Tibial nerve (tissue), 4 donors: ENCODE measurements around the gene CCPG1.

ENCODE experiments used
- CTCF ChIP-seq, 5 experiments: fragments of 200-600 bp in 3 of 5; fragments of 450-650 bp in 2 of 5; sonication (generic) in 3 of 5; IDR thresholded peaks; one replicate each; pipeline ENCODE4 v1.5.1; 2016 to 2019; ENCODE audit warnings: antibody characterized with exemption in 5 of 5, mild to moderate bottlenecking in 3 of 5, moderate library complexity in 2 of 5
- EP300 ChIP-seq, 2 donors: sonication (generic); formaldehyde crosslinking; IDR thresholded peaks; one replicate each; pipeline ENCODE4 v1.6.1; 2017; ENCODE audit warnings: antibody characterized with exemption in 2 of 2, mild to moderate bottlenecking in 1 of 2
- POLR2A ChIP-seq, 2 donors: fragments of 450-650 bp; IDR thresholded peaks; one replicate each; pipeline ENCODE4 v1.6.1; 2017; ENCODE audit warnings: antibody characterized with exemption in 2 of 2, mild to moderate bottlenecking in 2 of 2, moderate library complexity in 2 of 2

- TF ChIP-seq CTCF (IDR thresholded peaks at IDR 0.05): no peak
- no peak for TF ChIP-seq POLR2A (IDR thresholded peaks at IDR 0.05)
- TF ChIP-seq EP300 (IDR thresholded peaks at IDR 0.05): no peak
Observed at GRCh38 chr15:55366981-55367380, 41.2 kb downstream of the CCPG1 start.
